IPS-18a (cell line): ENCODE data around the gene POLR2A.

Experiments
- H3K27ac ChIP-seq: one replicate; pipeline ENCODE4 v1.5.1; 2013; ENCODE audit warnings: low read length
- H3K27me3 ChIP-seq: one replicate; pipeline ENCODE4 v1.6.1; 2013; ENCODE audit warnings: mild to moderate bottlenecking, low read length; ENCODE audit not compliant: control insufficient read depth, insufficient read depth
- H3K36me3 ChIP-seq: one replicate; pipeline ENCODE4 v1.6.1; 2013; ENCODE audit warnings: low read depth, low read length; ENCODE audit not compliant: control insufficient read depth
- H3K4me1 ChIP-seq: one replicate; pipeline ENCODE4 v1.6.1; 2013; ENCODE audit warnings: low read depth, low read length; ENCODE audit not compliant: control insufficient read depth
- H3K4me3 ChIP-seq: one replicate; pipeline ENCODE4 v1.5.1; 2013; ENCODE audit warnings: low read length
- H3K9ac ChIP-seq: one replicate; pipeline ENCODE4 v1.6.1; 2013; ENCODE audit warnings: mild to moderate bottlenecking, low read length, moderate library complexity
- H3K9me3 ChIP-seq: one replicate; pipeline ENCODE4 v1.6.1; 2013; ENCODE audit warnings: low read depth, low read length; ENCODE audit not compliant: control insufficient read depth

POLR2A gene

DNA sequence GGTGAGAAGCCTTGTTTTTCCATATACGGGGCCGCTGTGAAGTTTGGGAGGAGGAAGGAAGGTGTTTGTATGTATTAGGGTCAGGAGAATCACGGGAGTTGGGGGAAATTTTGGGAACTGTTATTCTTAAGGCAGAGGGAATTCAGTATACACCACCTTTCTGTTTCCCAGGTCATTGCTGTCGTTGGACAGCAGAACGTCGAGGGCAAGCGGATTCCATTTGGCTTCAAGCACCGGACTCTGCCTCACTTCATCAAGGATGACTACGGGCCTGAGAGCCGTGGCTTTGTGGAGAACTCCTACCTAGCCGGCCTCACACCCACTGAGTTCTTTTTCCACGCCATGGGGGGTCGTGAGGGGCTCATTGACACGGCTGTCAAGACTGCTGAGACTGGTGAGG is 17.6 kb downstream of the POLR2A start:
- Histone ChIP-seq H3K4me1 (no peaks in the 10 kb centered on the region), H3K27me3 (no peaks in the 10 kb centered on the region), H3K9ac (no peak overlapping the region), H3K36me3 (peaks cover 85% of the 10 kb centered on the region), H3K27ac (no peak overlapping the region), H3K4me3 (no peak overlapping the region), H3K9me3 (no peaks in the 10 kb centered on the region)

DNA sequence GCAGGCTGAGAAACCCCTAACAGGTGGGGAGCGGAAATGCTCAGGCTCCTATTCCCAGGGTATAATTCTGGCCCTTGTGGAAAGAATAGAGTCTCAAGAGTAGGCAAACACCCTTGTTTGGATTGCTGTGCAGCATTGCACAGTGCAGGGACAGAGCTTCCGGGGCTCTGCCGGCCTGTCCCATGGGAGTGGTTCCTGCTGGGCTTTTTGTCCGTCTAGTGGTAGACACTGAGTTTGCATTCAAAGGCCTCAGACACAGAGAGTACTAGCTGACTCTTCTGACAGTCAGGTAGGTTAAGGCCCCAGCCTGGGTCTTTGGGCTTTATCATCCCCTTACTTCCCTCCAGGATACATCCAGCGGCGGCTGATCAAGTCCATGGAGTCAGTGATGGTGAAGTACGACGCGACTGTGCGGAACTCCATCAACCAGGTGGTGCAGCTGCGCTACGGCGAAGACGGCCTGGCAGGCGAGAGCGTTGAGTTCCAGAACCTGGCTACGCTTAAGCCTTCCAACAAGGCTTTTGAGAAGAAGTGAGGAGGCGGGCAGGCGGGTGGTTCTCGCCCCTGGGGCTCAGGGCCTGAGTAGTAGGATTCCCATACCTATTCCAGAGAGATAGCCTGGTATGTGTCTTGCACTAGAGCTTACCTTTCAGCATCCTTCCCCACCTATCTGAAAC is 18.1 kb downstream of the POLR2A start:
- Histone ChIP-seq H3K9me3 (no peaks in the 10 kb centered on the region), H3K4me3 (no peak overlapping the region), H3K36me3 (peaks cover 83% of the 10 kb centered on the region), H3K9ac (no peak overlapping the region), H3K4me1 (no peaks in the 10 kb centered on the region), H3K27me3 (no peaks in the 10 kb centered on the region), H3K27ac (no peak overlapping the region)

DNA sequence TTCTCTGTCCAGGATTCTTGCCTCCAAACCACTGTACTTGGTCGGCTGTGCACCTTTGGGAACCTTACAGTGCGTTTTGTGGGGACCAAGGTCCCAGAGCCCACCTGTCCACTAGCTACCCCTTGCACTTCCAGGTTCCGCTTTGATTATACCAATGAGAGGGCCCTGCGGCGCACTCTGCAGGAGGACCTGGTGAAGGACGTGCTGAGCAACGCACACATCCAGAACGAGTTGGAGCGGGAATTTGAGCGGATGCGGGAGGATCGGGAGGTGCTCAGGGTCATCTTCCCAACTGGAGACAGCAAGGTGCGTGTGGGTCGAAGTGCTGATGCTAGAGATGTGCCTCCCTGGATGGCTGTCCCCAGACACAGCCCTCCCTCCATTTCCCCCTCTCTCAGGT is 18.8 kb downstream of the POLR2A start:
- Histone ChIP-seq H3K4me1 (no peaks in the 10 kb centered on the region), H3K9me3 (no peaks in the 10 kb centered on the region), H3K27ac (no peak overlapping the region), H3K27me3 (no peaks in the 10 kb centered on the region), H3K4me3 (no peak overlapping the region), H3K36me3 (peaks cover 81% of the 10 kb centered on the region), H3K9ac (no peak overlapping the region)

DNA sequence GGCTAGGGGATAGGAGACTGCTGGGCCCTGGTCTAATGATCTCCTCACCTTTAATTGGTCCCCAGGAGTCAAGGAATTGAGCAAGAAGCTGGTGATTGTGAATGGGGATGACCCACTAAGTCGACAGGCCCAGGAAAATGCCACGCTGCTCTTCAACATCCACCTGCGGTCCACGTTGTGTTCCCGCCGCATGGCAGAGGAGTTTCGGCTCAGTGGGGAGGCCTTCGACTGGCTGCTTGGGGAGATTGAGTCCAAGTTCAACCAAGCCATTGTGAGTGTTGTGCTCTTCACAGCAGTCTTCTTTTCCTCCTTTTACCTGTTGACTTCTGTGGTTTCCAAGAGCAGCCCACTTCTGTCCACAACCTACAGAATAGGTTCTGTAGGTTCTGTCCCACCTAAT is 19.4 kb downstream of the POLR2A start:
- Histone ChIP-seq H3K27ac (no peak overlapping the region), H3K27me3 (no peaks in the 10 kb centered on the region), H3K9me3 (no peaks in the 10 kb centered on the region), H3K4me3 (no peak overlapping the region), H3K36me3 (peaks cover 82% of the 10 kb centered on the region), H3K4me1 (no peaks in the 10 kb centered on the region), H3K9ac (no peak overlapping the region)

DNA sequence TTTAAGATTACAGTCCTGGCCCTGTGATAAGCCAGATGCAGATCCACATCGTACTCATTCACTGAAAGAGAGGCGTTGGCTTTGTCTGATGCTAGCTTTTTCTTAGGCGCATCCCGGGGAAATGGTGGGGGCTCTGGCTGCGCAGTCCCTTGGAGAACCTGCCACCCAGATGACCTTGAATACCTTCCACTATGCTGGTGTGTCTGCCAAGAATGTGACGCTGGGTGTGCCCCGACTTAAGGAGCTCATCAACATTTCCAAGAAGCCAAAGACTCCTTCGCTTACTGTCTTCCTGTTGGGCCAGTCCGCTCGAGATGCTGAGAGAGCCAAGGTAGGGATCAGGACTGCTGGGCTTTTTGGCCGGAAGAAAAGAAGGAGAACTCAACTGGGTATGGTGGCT is 24.0 kb downstream of the POLR2A start:
- no peak overlapping the region for H3K4me3 ChIP-seq
- H3K9ac ChIP-seq, result no peak overlapping the region
- no peaks in the 10 kb centered on the region for H3K4me1 ChIP-seq
- H3K27me3 ChIP-seq, result no peaks in the 10 kb centered on the region
- no peak overlapping the region for H3K27ac ChIP-seq
- H3K9me3 ChIP-seq, result no peaks in the 10 kb centered on the region
- peaks cover 89% of the 10 kb centered on the region for H3K36me3 ChIP-seq

DNA sequence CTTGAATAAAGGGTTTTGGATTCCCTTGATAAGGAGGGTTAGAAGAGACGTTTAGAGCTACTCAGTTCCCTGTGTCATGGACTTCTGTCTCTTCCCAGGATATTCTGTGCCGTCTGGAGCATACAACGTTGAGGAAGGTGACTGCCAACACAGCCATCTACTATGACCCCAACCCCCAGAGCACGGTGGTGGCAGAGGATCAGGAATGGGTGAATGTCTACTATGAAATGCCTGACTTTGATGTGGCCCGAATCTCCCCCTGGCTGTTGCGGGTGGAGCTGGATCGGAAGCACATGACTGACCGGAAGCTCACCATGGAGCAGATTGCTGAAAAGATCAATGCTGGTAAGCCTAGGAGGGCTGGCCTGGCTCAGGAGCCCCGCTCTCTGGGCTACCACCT is 24.7 kb downstream of the POLR2A start:
- Histone ChIP-seq H3K9ac (no peak overlapping the region), H3K36me3 (peaks cover 89% of the 10 kb centered on the region), H3K27ac (no peak overlapping the region)

DNA sequence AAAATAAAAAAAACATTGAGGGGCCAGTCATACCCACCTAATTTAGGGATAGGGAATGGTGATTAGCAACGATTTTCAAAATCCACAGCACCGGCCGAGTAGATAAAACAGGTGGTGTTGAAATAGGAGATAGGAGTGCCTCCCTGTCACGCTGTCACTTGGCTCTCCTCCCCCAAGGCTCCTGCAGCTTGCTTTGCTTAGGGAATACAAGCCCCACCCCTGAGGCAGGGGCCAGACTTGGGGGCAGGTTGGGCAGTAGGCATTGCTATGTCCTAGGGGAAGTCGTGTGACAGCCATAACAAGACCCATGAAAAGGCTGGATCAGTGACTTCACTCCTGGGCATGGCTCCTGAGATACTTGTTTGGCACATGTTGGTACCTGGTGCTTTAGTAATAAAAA is 25.8 kb downstream of the POLR2A start:
- no peaks in the 10 kb centered on the region for H3K4me1 ChIP-seq
- peaks cover 83% of the 10 kb centered on the region for H3K36me3 ChIP-seq
- no peak overlapping the region for H3K9ac ChIP-seq
- no peak overlapping the region for H3K27ac ChIP-seq
- no peaks in the 10 kb centered on the region for H3K9me3 ChIP-seq
- H3K4me3 ChIP-seq, result no peak overlapping the region
- no peaks in the 10 kb centered on the region for H3K27me3 ChIP-seq

More for the DNA sequence above, 24.7 kb downstream of the POLR2A start:
- H3K27me3 ChIP-seq, result no peaks in the 10 kb centered on the region
- H3K9me3 ChIP-seq, result no peaks in the 10 kb centered on the region
- no peak overlapping the region for H3K4me3 ChIP-seq
- H3K4me1 ChIP-seq, result no peaks in the 10 kb centered on the region

DNA sequence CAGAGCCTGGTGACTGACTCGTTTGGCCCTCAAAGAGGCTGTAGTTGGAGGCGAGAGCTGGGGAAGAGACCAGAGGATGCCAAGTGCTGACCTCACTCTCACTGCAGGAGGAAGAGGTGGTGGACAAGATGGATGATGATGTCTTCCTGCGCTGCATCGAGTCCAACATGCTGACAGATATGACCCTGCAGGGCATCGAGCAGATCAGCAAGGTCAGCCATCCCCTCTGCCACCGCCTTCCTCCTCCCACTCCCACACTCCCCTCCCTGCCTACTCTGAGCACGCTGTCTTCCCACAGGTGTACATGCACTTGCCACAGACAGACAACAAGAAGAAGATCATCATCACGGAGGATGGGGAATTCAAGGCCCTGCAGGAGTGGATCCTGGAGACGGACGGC is 26.9 kb downstream of the POLR2A start:
- no peaks in the 10 kb centered on the region for H3K9me3 ChIP-seq
- no peak overlapping the region for H3K9ac ChIP-seq
- no peak overlapping the region for H3K27ac ChIP-seq
- no peaks in the 10 kb centered on the region for H3K4me1 ChIP-seq
- H3K27me3 ChIP-seq, result no peaks in the 10 kb centered on the region
- peaks cover 75% of the 10 kb centered on the region for H3K36me3 ChIP-seq
- no peak overlapping the region for H3K4me3 ChIP-seq

DNA sequence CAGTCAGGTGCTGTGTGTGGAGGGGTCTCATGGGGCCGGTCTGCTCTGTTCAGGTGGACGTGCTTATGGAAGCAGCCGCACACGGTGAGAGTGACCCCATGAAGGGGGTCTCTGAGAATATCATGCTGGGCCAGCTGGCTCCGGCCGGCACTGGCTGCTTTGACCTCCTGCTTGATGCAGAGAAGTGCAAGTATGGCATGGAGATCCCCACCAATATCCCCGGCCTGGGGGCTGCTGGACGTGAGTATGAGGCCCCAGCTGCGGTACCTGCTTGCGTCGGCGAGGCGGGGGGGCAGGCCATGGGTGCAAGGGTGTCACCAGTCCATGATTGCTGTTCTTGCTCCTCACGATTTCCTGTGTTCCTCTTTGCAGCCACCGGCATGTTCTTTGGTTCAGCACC is 27.9 kb downstream of the POLR2A start:
- H3K27me3 ChIP-seq, result no peaks in the 10 kb centered on the region

DNA sequence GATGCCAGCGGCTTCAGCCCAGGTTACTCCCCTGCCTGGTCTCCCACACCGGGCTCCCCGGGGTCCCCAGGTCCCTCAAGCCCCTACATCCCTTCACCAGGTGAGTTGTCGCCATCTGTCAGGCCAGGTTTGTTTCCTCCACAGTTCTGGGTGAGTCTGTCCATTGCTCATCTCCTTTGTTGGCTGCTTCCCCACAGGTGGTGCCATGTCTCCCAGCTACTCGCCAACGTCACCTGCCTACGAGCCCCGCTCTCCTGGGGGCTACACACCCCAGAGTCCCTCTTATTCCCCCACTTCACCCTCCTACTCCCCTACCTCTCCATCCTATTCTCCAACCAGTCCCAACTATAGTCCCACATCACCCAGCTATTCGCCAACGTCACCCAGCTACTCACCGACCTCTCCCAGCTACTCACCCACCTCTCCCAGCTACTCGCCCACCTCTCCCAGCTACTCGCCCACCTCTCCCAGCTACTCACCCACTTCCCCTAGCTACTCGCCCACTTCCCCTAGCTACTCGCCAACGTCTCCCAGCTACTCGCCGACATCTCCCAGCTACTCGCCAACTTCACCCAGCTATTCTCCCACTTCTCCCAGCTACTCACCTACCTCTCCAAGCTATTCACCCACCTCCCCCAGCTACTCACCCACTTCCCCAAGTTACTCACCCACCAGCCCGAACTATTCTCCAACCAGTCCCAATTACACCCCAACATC is 28.8 kb downstream of the POLR2A start:
- Histone ChIP-seq H3K36me3 (peaks cover 60% of the 10 kb centered on the region), H3K4me3 (no peak overlapping the region), H3K4me1 (no peaks in the 10 kb centered on the region), H3K27me3 (no peaks in the 10 kb centered on the region), H3K9ac (no peak overlapping the region), H3K27ac (no peak overlapping the region), H3K9me3 (no peaks in the 10 kb centered on the region)

More for the DNA sequence above, 27.9 kb downstream of the POLR2A start:
- Histone ChIP-seq H3K4me1 (no peaks in the 10 kb centered on the region), H3K4me3 (no peak overlapping the region), H3K9ac (no peak overlapping the region), H3K36me3 (peaks cover 67% of the 10 kb centered on the region), H3K9me3 (no peaks in the 10 kb centered on the region), H3K27ac (no peak overlapping the region)

DNA sequence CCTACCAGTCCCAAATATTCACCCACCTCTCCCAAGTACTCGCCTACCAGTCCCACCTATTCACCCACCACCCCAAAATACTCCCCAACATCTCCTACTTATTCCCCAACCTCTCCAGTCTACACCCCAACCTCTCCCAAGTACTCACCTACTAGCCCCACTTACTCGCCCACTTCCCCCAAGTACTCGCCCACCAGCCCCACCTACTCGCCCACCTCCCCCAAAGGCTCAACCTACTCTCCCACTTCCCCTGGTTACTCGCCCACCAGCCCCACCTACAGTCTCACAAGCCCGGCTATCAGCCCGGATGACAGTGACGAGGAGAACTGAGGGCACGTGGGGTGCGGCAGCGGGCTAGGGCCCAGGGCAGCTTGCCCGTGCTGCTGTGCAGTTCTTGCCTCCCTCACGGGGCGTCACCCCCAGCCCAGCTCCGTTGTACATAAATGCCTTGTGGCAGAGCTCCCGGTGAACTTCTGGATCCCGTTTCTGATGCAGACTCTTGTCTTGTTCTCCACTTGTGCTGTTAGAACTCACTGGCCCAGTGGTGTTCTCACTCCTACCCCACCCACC is 29.8 kb downstream of the POLR2A start:
- Histone ChIP-seq H3K4me3 (no peak overlapping the region), H3K27ac (no peak overlapping the region), H3K36me3 (peaks cover 51% of the 10 kb centered on the region), H3K9ac (no peak overlapping the region), H3K27me3 (no peaks in the 10 kb centered on the region), H3K4me1 (no peaks in the 10 kb centered on the region), H3K9me3 (no peaks in the 10 kb centered on the region)
